HAP-1 (cell line): ENCODE data around the gene ALOX12B.

Experiments used
- DNase-seq, 2 experiments: peaks; one replicate each; pipeline ENCODE4 v3.0.0-alpha.2; 2016 to 2020; ENCODE audit warnings: low spot score in 2 of 2
- H3K27me3 ChIP-seq: fragments of 250-450 bp; sonication (Bioruptor Pico); 2 replicates; pipeline ENCODE4 v1.5.1; 2020; ENCODE audit warnings: low read depth, mild to moderate bottlenecking, moderate library complexity
- H3K36me3 ChIP-seq: fragments of 250-450 bp; sonication (Bioruptor Pico); replicated peaks from 2 replicates; pipeline ENCODE4 v1.5.1; 2020; ENCODE audit warnings: mild to moderate bottlenecking
- H3K4me1 ChIP-seq: fragments of 250-450 bp; sonication (Bioruptor Pico); 2 replicates; pipeline ENCODE4 v1.5.1; 2020; ENCODE audit warnings: mild to moderate bottlenecking
- H3K4me3 ChIP-seq: fragments of 250-450 bp; sonication (Bioruptor Pico); 2 replicates; pipeline ENCODE4 v1.5.1; 2020; ENCODE audit warnings: mild to moderate bottlenecking, moderate library complexity
- H3K9me3 ChIP-seq: fragments of 250-450 bp; sonication (Bioruptor Pico); 2 replicates; pipeline ENCODE4 v1.5.1; 2020; ENCODE audit warnings: mild to moderate bottlenecking, moderate library complexity
- in situ Hi-C: fragments of 300-500 bp; cut with MboI; formaldehyde crosslinking; loops from 3 replicates; pipeline ENCODE4 v1.14.3; 2020; ENCODE audit warnings: low sequenced_read_pairs, inconsistent platforms, mixed read lengths

Gene ALOX12B

DNA sequence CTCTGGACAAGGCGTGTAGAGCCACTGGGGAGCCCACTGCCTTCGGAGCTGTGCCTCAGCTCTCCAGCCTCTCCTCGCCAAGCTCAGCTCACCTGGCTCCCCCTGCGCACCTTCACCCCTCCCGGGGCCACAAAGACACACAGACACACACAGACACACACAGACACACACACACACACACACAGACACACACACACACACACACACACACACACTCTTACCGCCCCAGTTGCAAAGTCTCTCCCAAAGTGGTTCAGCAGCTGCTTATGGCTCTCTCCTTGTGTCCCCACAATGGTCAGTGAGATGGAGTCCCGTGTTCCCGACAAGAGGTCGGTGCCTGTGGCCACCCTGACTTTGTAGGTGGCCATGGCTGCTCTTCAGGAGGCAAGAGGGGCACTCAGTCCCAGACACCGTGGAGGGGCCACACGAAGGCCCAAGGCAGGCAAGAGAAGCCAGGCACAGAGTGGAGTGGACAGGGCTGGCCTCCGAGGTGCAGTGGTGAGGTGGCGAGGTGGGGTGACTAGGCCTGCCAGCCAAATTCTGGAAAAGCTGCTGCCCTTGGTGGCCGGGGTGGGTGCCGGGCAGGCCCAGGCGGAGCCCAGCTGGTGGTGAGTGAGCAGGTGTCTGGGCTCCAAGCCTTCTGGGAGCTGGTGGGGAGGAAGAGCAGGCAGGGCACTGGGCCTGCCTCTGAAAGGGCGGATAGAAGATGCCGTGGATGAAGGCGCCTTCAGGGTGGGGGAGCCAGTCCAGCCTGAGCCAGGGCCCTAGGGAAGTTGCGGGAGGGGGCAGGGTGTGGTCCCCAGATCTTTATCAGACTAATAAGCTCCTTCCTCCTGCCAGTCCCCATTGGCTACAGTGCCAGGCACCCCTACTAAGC lies at the start of gene ALOX12B:
Gene ALOX12B (minus strand): TSS at position 642 of the 877 bp plus-strand sequence. CDS start 274 bp downstream, at position 368.
- H3K4me1 ChIP-seq: no peaks in the 10 kb centered on the region
- H3K4me3 ChIP-seq: no peak within 1 kb of the TSS
- peaks cover 20% of the 10 kb centered on the region for H3K27me3 ChIP-seq
- no peaks in the 10 kb centered on the region for H3K9me3 ChIP-seq
- no peak for DNase-seq
- H3K36me3 ChIP-seq: no peaks in the 10 kb centered on the region
- in situ Hi-C loops: no loop called here

DNA sequence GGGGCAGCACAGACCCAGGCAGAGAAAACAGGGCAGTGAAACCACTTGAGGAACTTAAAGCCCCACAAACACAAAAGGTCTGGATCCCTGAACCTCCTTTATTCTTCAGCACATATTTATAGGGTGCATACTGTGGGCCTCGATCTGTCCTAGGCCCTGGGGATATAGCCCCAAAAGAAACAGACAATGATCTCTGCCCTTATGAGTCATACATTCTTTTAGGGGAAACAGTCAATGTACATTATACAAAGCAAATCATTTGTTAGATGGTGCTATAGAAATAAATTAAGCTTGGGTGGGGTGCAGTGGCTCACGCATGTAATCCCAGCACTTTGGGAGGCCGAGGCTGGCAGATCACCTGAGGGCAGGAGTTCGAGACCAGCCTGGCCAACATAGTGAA lies 46.4 kb upstream of the ALOX12B start:
- Histone ChIP-seq H3K4me1 (peaks cover 16% of the 10 kb centered on the region), H3K36me3 (no peaks in the 10 kb centered on the region), H3K9me3 (no peaks in the 10 kb centered on the region), H3K27me3 (no peaks in the 10 kb centered on the region), H3K4me3 (no peak overlapping the region)
- in situ Hi-C loops: no loop called here
- DNase-seq: no peak

DNA sequence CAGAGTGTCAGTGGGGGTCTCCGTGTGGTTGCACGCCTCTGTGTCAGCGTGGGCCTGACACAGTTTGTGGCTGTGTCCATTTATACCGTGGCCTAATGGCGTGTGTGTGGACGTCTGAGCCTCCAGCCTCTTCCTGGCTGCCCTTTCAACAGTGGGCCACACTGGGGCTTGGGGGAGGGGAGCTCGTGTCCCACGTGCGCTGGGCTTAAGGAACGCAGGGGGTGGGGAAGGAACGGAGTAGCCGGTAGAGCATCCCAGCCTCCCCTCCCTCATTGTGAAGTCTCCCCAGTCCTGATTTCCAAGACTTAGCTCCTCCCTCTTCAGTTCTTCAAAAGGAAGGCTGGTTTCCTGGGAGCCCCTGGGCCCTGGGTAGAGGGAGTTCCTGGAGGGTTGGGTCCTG lies 45.9 kb upstream of the ALOX12B start:
- Histone ChIP-seq H3K4me1 (peaks cover 16% of the 10 kb centered on the region), H3K27me3 (no peaks in the 10 kb centered on the region), H3K4me3 (no peak overlapping the region), H3K36me3 (no peaks in the 10 kb centered on the region), H3K9me3 (no peaks in the 10 kb centered on the region)
- peak in 1 of 2 experiments; percentile 60 for DNase-seq
- in situ Hi-C loops: no loop called here

DNA sequence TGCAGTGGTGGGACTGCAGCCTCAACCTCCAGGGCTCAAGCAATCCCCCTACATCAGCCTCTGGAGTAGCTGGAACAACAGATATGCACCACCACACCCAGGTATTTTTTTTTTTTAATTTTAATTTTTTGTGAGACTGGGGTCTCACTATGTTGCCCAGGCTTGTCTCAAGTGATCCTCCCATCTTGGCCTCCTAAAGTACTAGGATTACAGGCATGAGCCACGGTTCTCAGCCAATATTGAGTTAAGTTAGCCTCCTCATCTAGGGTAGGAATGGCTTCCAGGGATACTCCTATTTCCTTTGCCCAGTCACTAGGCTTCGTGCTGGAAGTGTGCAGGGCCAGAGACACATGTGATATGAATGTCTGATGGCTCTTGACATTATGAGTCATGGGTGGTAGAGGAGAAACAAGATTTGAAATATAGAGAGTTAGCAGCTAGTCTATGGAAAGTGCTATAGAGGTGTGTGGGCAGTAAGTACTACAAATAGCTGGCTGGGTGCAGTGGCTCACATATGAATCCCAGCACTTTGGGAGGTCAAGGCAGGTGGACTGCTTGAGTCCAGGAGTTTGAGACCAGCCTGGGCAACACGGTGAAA lies 44.4 kb upstream of the ALOX12B start:
- in situ Hi-C loops: no loop called here
- no peak for DNase-seq

DNA sequence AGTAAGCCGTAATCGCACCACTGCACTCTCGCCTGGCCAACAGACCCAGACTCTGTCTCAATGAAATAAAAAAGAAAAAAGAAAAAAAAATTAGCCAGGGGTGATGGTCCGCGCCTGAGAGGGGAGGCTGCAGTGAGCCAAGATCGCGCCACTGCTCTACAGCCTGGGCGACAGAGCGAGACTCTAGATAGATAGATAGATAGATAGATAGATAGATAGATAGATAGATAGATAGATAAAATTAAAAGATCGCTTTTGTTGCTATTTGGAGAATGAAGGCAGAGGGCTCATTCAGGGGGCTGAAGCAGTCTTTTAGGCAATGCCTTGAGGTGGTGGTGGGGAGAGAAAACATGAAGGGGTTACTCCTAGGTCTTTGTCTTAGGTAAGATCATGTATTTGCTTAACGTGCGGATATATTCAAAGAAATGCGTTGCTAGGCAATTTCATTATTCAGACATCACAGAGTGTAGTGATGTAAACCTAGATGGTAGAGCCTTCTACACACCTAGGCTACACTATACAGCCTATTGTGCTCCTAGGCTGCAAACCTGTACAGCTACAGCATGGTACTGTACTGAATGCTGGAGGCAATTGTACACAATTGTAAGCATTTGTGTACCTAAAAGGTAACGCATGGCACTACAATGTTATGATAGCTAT lies 40.7 kb upstream of the ALOX12B start:
- Histone ChIP-seq H3K27me3 (no peaks in the 10 kb centered on the region), H3K36me3 (no peaks in the 10 kb centered on the region), H3K9me3 (no peaks in the 10 kb centered on the region), H3K4me3 (no peak overlapping the region), H3K4me1 (peaks cover 17% of the 10 kb centered on the region)
- in situ Hi-C loops: no loop called here
- DNase-seq: no peak

More for the DNA sequence above, 44.4 kb upstream of the ALOX12B start:
- Histone ChIP-seq H3K9me3 (no peaks in the 10 kb centered on the region), H3K4me3 (no peak overlapping the region), H3K4me1 (peaks cover 9% of the 10 kb centered on the region), H3K27me3 (no peaks in the 10 kb centered on the region), H3K36me3 (no peaks in the 10 kb centered on the region)

DNA sequence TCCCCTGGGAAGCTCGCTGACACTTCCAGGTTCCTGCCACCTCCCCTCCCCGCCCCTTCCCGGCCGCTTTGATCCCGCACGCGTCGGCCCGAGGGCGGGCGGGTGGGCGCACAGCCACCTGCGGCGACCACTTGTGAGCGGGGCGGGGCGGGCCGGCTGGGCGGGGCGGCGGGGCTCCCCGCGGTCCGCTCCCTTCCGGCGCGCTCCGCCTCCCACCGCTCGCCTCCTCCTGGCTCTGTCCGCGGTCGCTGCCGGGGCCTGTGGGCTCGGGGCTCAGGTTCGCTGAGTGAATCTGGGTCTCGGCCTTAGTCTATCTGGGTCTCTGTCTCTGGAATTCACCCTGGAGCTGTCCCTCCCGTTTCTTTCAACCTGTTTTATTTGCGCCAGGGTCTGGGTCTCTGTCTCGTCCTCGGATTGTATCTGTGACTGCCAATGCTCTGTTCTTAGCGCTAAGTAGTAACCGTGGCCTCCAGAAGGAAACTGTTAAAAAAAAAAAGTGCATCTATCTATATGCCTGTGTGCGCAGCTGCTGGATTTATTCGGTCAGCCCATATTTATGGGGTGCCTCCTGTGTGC lies 39.1 kb upstream of the ALOX12B start:
- Histone ChIP-seq H3K27me3 (no peaks in the 10 kb centered on the region), H3K4me3 (peak overlapping the region; percentile 61), H3K36me3 (no peaks in the 10 kb centered on the region), H3K4me1 (peaks cover 17% of the 10 kb centered on the region), H3K9me3 (no peaks in the 10 kb centered on the region)
- in situ Hi-C loops: no loop called here
- DNase-seq: peak; percentile 36 to 82

DNA sequence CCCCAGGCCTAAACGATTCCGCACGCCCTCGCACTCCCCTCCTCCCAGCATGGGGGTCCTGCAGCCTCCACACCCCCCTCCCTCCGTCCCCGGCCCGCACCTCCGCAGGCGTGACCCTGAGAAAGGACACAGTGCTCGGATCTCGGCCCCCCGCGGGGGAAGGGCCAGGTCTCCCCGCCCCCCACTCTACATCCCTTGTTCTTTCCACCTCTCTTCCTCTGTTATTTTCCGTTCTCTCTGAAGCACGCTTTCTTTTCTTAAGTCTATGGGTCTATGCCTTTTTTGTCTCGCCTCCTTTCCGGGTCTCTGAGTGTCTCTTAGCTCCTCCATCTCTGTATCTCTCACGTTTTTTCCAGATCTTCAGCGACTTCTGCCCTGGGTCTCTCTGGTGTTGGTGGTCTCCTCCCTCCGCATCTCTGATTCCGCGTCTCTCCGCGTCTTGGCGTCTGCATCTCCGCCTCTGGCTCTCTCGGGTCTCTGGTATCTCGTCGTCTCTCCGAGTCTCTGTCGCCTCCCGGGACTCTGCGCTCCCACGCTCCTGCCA lies 38.5 kb upstream of the ALOX12B start:
- in situ Hi-C loops: no loop called here
- Histone ChIP-seq H3K4me1 (peaks cover 19% of the 10 kb centered on the region), H3K4me3 (peak overlapping the region; percentile 61), H3K27me3 (no peaks in the 10 kb centered on the region), H3K9me3 (no peaks in the 10 kb centered on the region), H3K36me3 (no peaks in the 10 kb centered on the region)
- peak; percentile 51 to 76 for DNase-seq

DNA sequence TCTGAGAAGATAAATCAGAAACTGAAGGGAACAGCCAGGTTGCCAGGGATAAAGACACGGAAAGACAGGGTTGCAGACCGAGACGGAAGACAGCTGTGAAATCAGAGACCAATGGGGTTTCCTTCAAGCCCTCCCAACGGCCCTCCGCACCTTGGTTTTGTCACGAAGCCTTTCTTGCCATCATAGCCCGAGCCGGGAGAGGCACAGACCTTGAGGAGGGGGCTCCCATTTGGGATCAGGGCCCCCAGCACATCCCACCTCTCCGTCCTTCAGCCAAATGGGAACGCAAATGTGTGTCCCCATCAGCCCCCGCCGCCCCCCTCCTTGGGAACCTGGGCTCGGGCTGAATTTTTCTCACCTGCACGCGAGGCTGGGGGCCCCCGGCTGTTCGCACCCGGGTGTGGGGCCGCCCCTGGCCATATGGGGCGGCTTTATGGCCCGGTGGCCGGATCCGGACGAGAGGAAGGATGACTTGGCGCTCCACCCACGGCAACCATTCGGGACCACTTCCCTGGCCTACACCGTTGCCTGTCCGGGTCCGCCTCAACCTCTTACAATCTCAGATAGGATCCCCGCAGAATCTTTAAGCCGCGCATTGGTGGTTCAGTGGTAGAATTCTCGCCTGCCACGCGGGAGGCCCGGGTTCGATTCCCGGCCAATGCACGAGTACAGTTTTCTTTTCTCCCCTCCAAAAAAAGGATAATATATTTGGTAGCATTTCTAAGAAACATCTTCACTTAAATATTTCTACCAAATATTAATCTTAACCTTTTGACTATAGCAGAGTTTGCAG lies 37.8 kb upstream of the ALOX12B start:
- Histone ChIP-seq H3K4me1 (peaks cover 21% of the 10 kb centered on the region), H3K36me3 (no peaks in the 10 kb centered on the region), H3K4me3 (peak overlapping the region; percentile 61), H3K9me3 (no peaks in the 10 kb centered on the region), H3K27me3 (no peaks in the 10 kb centered on the region)
- in situ Hi-C loops: no loop called here
- DNase-seq: peak; percentile 74 to 90

DNA sequence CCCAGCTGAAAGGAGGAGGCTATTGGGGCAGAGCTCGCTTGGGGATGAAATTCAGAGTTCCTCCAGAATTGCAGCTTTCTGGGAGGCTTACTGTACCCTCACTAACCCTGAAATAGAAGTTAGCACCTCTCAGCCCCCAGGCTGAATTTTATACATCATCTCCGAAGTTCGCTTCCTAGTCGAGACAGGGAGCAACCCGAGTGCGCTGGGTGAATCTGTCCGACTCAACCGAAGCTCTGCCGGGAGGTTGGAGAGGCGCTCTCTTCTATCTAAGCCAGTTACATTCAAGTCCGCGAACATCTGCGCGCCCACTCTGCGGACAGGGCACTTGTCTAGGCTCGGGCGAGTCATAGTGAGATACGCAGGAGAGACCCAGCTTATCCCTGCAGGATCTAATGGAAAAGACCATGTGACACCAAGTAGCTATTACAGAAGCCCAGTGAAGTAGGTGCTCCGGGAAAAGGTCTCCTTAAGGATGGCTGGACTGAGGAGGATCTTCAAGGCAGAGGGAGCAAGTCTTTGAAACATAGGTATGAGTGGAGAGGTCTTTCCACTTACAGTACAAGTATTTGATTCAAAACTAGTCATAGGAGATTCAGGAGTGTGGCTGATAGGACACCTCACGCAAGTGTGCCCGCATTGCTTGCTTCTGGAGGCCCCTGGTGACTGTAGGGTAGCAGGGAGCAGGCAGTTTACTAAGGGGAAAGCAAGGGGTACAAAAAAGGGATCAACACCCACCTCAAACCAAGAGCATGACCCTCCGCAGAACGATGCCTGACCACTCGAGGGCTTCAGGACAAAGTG lies 37.0 kb upstream of the ALOX12B start:
- Histone ChIP-seq H3K27me3 (no peaks in the 10 kb centered on the region), H3K9me3 (no peaks in the 10 kb centered on the region), H3K4me1 (peaks cover 21% of the 10 kb centered on the region), H3K4me3 (peak overlapping the region; percentile 61), H3K36me3 (no peaks in the 10 kb centered on the region)
- in situ Hi-C loops: loop anchor here (5.0 kb wide), 2 partner anchors 63 to 98 kb away; no protein-coding TSS in a partner anchor
- peak; percentile 14 to 28 for DNase-seq

DNA sequence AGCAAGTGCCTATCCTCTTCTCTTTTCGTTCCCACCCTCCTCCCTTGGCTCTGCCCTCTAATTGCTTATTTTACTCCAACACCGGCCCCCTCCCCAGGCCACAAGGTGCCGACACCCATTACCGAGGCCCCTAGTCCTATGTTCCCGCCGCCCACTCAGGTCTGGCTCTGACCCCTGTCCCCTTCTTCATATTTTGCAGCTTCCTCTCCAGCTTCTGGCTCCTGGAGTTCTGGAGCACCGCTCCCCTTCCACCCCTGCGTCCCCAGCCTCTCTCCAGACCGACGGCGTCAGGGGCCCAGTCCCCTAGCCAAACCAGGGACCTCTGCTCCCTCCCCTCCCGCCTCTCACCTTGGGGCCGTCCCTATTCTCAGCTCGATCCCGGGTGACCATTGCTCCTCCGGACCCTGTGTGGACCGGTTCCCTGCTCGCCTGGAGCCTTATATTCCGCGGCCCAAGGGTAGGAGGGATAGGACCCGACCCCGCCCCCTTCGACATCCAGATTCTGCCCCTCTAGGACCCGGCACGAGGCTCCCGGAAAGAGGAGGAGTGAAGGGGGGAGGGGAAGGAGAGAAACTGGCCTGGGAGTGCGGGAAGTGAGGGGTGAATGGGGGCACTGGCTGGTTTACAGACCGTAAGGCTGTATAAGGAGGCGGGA lies 36.3 kb upstream of the ALOX12B start, which contains the start of gene HES7:
Gene HES7 (minus strand): TSS at position 412 of the 655 bp plus-strand sequence. CDS start 22 bp downstream, at position 390.
- Histone ChIP-seq H3K4me1 (peaks cover 21% of the 10 kb centered on the region), H3K36me3 (no peaks in the 10 kb centered on the region), H3K9me3 (no peaks in the 10 kb centered on the region), H3K4me3 (peak within 1 kb of the TSS; percentile 61), H3K27me3 (no peaks in the 10 kb centered on the region)
- in situ Hi-C loops: loop anchor here (5.0 kb wide), 2 partner anchors 63 to 98 kb away; no protein-coding TSS in a partner anchor
- peak; percentile 78 to 95 for DNase-seq

DNA sequence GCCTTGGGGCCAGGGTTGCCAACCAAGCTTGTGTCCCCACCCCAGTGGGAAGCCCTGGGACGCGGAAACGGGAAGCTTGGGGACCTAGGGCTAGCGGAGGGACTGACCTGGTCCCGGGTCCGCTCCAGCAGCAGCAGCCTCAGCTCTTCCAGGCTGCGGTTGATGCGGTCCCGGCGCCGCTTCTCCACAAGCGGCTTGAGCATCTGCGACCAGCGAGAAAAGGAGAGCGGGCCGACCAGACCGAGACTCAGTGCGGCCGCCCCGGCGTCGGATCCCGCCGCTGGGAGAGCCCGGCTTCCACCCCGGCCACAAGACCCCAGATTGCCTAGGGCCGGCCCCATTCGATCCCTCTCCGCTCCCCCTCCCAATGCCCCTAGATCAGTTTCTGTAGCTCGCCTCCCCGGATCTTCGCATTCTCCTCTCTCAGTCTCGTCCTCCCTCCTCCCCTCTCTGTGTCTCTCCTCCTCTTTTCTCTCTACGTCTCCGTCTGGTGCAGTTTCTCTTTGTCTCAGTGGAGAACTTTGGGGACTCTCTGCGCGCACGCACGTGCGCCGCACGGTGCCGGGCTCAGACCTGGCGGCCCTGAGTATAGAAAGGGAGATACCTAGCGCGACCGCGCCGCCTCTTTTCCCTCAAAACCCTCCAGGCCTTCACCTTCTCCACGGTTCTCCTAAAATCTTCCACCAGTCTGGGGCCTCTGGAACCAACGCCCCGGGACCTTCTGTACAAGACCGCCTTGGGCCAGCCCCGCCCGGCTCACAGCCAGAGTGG lies 35.6 kb upstream of the ALOX12B start:
- Histone ChIP-seq H3K27me3 (no peaks in the 10 kb centered on the region), H3K4me3 (peak overlapping the region; percentile 61), H3K9me3 (no peaks in the 10 kb centered on the region), H3K36me3 (no peaks in the 10 kb centered on the region), H3K4me1 (peaks cover 25% of the 10 kb centered on the region)
- DNase-seq: peak; percentile 51 to 66
- in situ Hi-C loops: loop anchor here (5.0 kb wide), 2 partner anchors 64 to 99 kb away; no protein-coding TSS in a partner anchor
